ENCODE data around the gene HCLS1. TPM values are rescaled to one million over a fixed set of nuclear protein-coding genes. Genes with fewer than 3 reads are reported as not detected.

The HCLS1 gene
- total RNA-seq, 120 experiments from 2014 or later: 5.5 to 70.2 (median 21.0) TPM

Other genes starting within 250 kb of the HCLS1 start
- 1 to 10 TPM in 47 of 120 experiments, under 1 TPM in 73; 0.31 to 2.9 (median 0.84) TPM for gene POLQ, start 114.9 kb downstream of the HCLS1 start, total RNA-seq
- under 1 TPM in 1 of 120 experiments, not detected in 119; 0.69 TPM for gene ARGFX, start 93.0 kb downstream of the HCLS1 start, total RNA-seq
- 1 to 10 TPM in 119 of 120 experiments, under 1 TPM in 1; 0.91 to 5.5 (median 3.1) TPM for gene FBXO40, start 67.5 kb downstream of the HCLS1 start, total RNA-seq
- gene GOLGB1, start 88.8 kb upstream of the HCLS1 start, total RNA-seq: 100 to 1,000 TPM in 1 of 120 experiments, 10 to 100 TPM in 119; 54.8 to 101 (median 75.7) TPM
- 10 to 100 TPM; 13.0 to 33.0 (median 21.6) TPM for gene IQCB1, start 174.2 kb upstream of the HCLS1 start, total RNA-seq
- 10 to 100 TPM in 116 of 120 experiments, 1 to 10 TPM in 4; 8.6 to 27.8 (median 18.3) TPM for gene EAF2, start 174.3 kb upstream of the HCLS1 start, total RNA-seq
- gene SLC15A2, start 233.5 kb upstream of the HCLS1 start, total RNA-seq: 10 to 100 TPM; 13.9 to 97.0 (median 37.3) TPM